ENCODE results near the gene CMIP. TPM values are rescaled to one million over a fixed set of nuclear protein-coding genes. Genes with fewer than 3 reads are reported as not detected.
A peak's percentile ranks its signal among the peaks of the same experiment; 100 is the strongest.

CMIP gene
- total RNA-seq, 6 experiments from 2014 or later: 12.2 to 23.0 (median 16.5) TPM

DNA sequence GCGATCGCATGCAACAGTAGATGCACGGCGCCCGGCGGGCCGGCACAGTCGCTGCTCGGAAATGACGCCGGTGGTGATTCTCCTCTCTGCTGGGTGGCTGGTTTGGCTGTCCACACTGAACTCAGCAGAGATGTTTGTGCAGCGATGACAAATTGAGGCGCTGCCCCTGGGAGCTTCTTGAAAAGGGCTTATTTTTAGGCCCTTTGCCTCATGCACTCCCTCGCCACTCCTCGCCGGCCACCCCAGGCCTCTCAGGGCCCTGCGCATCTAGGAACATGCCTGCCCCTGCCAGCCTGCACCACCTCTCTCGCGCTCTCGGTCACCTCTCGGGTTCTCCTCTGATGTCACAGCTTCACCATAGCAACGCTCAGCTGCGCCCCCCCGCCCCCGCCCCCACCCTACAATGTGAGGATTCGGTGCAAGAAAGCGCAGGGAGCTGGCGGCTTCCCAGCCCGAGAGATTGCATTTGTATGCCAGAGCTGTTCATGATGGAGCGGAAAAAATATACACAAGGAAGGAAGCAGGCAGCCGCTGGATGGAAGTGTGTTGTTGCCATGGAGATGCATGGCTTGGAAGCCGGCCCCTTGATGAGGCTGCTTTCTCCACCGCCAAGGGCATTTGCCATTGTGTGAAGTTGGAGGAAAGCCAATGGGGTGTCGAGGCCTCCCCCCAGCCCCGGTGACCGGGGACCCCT, 253.2 kb downstream of the CMIP start:
- Histone ChIP-seq H3K4me3 (no peak overlapping the region), H3K9me3 (no peaks in the 10 kb centered on the region), H3K27ac (peak overlapping the region in 1 of 3 donors; percentile 4), H3K27me3 (no peaks in the 10 kb centered on the region), H3K4me1 (no peaks in the 10 kb centered on the region), H3K36me3 (peaks cover 0 to 30% (median 10%) of the 10 kb centered on the region in 4 donors)
- ATAC-seq (peak; percentile 22 to 56 (median 30)), DNase-seq (peak in 2 of 3 donors; percentile 55)
- 88% methylated on average over 13 of the region's 36 CpGs for WGBS (ENCODE audit: insufficient coverage, low coverage, low lambda C conversion rate, missing lambda C conversion rate)
- intact Hi-C loops (cut with DNase I): loop anchor here in 1 of 2 donors (5.0 kb wide), 1 partner anchor 85 kb away; no protein-coding TSS in a partner anchor
- TF ChIP-seq POLR2A (IDR thresholded peaks at IDR 0.05): no peak
- TF ChIP-seq, protein P1, sequence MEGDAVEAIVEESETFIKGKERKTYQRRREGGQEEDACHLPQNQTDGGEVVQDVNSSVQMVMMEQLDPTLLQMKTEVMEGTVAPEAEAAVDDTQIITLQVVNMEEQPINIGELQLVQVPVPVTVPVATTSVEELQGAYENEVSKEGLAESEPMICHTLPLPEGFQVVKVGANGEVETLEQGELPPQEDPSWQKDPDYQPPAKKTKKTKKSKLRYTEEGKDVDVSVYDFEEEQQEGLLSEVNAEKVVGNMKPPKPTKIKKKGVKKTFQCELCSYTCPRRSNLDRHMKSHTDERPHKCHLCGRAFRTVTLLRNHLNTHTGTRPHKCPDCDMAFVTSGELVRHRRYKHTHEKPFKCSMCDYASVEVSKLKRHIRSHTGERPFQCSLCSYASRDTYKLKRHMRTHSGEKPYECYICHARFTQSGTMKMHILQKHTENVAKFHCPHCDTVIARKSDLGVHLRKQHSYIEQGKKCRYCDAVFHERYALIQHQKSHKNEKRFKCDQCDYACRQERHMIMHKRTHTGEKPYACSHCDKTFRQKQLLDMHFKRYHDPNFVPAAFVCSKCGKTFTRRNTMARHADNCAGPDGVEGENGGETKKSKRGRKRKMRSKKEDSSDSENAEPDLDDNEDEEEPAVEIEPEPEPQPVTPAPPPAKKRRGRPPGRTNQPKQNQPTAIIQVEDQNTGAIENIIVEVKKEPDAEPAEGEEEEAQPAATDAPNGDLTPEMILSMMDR (IDR thresholded peaks at IDR 0.05): no peak

DNA sequence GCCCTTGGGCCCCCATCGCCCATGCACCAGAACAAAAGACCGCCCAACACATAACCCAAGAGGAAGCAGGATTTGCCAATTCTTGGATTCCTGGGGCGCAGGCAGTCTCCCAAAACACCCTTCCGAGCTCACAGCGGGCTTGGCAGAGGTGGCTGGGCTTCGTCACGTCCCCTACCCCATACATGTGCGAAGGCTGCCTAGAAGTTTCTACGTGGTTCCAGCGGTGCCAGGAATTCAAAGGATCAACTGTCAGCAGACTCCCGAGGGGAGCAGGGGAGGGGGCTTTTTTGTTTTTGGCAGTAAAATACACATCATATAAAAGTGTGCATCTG, 253.7 kb downstream of the CMIP start:
- no CpG with 5 or more reads among the region's 11 CpGs for WGBS (ENCODE audit: insufficient coverage, low coverage, low lambda C conversion rate, missing lambda C conversion rate)
- no peak overlapping the region for H3K4me3 ChIP-seq
- DNase-seq: no peak
- H3K27ac ChIP-seq: no peak overlapping the region
- no peaks in the 10 kb centered on the region for H3K4me1 ChIP-seq
- no peaks in the 10 kb centered on the region for H3K9me3 ChIP-seq
- intact Hi-C loops (cut with DNase I): loop anchor here in 1 of 2 donors (5.0 kb wide), 1 partner anchor 86 kb away; no protein-coding TSS in a partner anchor
- TF ChIP-seq POLR2A (IDR thresholded peaks at IDR 0.05): no peak
- TF ChIP-seq, protein P1 (IDR thresholded peaks at IDR 0.05): no peak
- ATAC-seq: peak in 1 of 4 donors; percentile 10
- peaks cover 0 to 25% (median 9%) of the 10 kb centered on the region in 4 donors for H3K36me3 ChIP-seq
- no peaks in the 10 kb centered on the region for H3K27me3 ChIP-seq

DNA sequence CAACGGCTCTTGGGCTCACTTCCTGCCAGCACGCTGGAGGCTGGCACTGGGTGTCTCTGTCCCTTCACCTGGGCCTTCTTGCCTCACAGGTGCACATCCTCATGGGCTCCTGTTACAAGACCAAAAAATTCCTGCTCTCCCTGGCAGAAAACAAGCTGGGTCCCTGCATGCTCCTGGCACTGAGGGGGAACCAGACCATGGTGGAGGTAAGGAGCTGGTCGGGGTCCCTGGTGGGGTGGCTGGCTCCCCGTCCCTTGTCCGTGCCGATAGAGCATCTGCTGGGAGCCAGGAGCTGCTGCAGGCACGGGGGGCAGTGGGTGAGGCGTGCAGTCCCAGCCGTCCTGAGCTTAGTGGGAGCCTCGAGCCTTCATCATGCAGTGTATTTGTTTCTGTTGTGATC, 255.0 kb downstream of the CMIP start:
- Histone ChIP-seq H3K4me3 (no peak overlapping the region), H3K27ac (no peak overlapping the region), H3K27me3 (no peaks in the 10 kb centered on the region), H3K9me3 (no peaks in the 10 kb centered on the region), H3K36me3 (peaks cover 0 to 16% (median 4%) of the 10 kb centered on the region in 4 donors), H3K4me1 (no peaks in the 10 kb centered on the region)
- TF ChIP-seq, protein P1 (IDR thresholded peaks at IDR 0.05): no peak
- no peak for TF ChIP-seq POLR2A (IDR thresholded peaks at IDR 0.05)
- DNase-seq (peak in 1 of 3 donors; percentile 17), ATAC-seq (no peak)
- intact Hi-C loops (cut with DNase I): loop anchor here in 1 of 2 donors (5.0 kb wide), 1 partner anchor 87 kb away; no protein-coding TSS in a partner anchor
- 97% methylated on average over 7 of the region's 10 CpGs for WGBS (ENCODE audit: insufficient coverage, low coverage, low lambda C conversion rate, missing lambda C conversion rate)

DNA sequence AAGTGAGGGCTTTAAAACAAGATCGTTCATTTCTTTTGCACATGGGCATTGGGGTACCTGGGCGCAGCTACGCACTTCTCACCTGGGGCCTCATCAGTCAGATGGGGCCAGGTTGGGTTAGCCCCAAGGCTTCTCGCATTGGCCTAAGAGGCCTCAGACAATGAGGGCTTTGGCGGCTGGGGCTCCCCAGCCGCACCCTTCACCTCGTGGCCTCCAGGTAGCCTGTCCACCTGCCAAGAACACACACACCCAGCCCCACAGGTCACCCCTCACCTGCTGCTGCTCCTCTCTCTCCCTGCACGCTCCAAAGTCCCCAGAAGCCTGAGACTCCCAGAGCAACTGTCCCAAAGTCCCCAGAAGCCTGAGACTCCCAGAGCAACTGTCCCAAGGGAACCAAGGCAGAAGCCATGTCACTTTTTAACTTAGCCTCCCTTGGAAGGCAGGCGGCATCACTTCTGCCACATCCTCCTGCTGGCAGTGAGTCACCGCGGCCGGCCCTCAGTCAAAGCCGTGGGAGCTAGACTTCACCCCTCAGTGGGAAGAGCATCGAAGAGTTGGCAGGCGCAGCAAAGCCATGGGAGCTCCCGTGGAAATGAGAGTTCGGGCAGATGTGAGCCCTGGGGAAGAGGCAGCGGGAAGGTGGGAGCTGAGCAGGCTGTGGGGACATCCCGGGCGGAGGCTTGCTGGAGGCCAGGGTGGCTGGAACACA, 255.6 kb downstream of the CMIP start:
- TF ChIP-seq, protein P1 (IDR thresholded peaks at IDR 0.05): no peak
- TF ChIP-seq POLR2A (IDR thresholded peaks at IDR 0.05): no peak
- WGBS (ENCODE audit: insufficient coverage, low coverage, low lambda C conversion rate, missing lambda C conversion rate): 87% methylated on average over 6 of the region's 20 CpGs
- intact Hi-C loops (cut with DNase I): loop anchor here in 1 of 2 donors (10.0 kb wide), 1 partner anchor 285 kb away; no protein-coding TSS in a partner anchor
- H3K4me3 ChIP-seq: no peak overlapping the region
- no peaks in the 10 kb centered on the region for H3K4me1 ChIP-seq
- DNase-seq: peak in 1 of 3 donors; percentile 21
- no peak overlapping the region for H3K27ac ChIP-seq
- H3K27me3 ChIP-seq: no peaks in the 10 kb centered on the region
- peaks cover 0 to 21% (median 7%) of the 10 kb centered on the region in 4 donors for H3K36me3 ChIP-seq
- H3K9me3 ChIP-seq: no peaks in the 10 kb centered on the region
- no peak for ATAC-seq

All from right lobe of liver (tissue), 6 donors.